HepG2 (cell line): ENCODE data around the gene STK38L. TPM values are rescaled to one million over a fixed set of nuclear protein-coding genes. Genes with fewer than 3 reads are reported as not detected.

Source experiments
- ATAC-seq: fragments of 200-7000 bp; cut with Tn5 transposase; 3 replicates; pipeline ENCODE4 v1.9.1; 2020; ENCODE audit warnings: mild to moderate bottlenecking, moderate library complexity
- BruUV-seq: library from RNA; stranded (reverse); fragments of 400-500 nt; replicated peaks from 2 replicates; lab custom pipeline; 2021; lab: Mats Ljungman, UMichigan
- CTCF ChIA-PET: fragments of 300-600 bp; formaldehyde crosslinking; extraction: SDS; loops from one replicate; lab custom pipeline; 2021; ENCODE audit warnings: low total read pairs, inconsistent platforms, low intra/inter-chr PET ratio; lab: Yijun Ruan, JAX
- POLR2A ChIA-PET: fragments of 350-600 bp; sonication (Branson Sonifier 250); formaldehyde crosslinking; loops from one replicate; lab custom pipeline; 2020; ENCODE audit warnings: antibody characterized with exemption, inconsistent platforms; lab: Yijun Ruan, JAX
- DNase-seq: peaks from one replicate; pipeline ENCODE4 v3.0.0-alpha.2; 2015; ENCODE audit warnings: low spot score
- FAIRE-seq: peaks from 3 replicates; lab custom pipeline; 2011; peaks lifted over from hg19 to GRCh38; lab: Jason Lieb, UNC
- H2AFZ ChIP-seq: one replicate; pipeline ENCODE4 v1.6.1; 2011; ENCODE audit warnings: low read length, inconsistent platforms
- H3K27ac ChIP-seq: fragments of 300-600 bp; 3 replicates; pipeline ENCODE4 v1.8.0; 2011; ENCODE audit warnings: mixed run types, mild to moderate bottlenecking, mixed read lengths, low read length, inconsistent platforms; ENCODE audit not compliant: insufficient read depth; ENCODE audit errors: extremely low read length
- H3K27me3 ChIP-seq, 2 experiments: fragments of 200-600 bp in 1 of 2; 2 replicates in 1 of 2; 3 replicates in 1 of 2; pipeline versions ENCODE4 v1.6.0 to v1.8.0; 2011; ENCODE audit warnings: low read length in 2 of 2, mild to moderate bottlenecking in 2 of 2, moderate library complexity in 2 of 2, inconsistent platforms in 1 of 2; ENCODE audit not compliant: insufficient read depth in 2 of 2, control insufficient read depth in 1 of 2
- H3K36me3 ChIP-seq, 2 experiments: fragments of 200-600 bp in 1 of 2; replicated peaks in 1 of 2; 2 replicates in 1 of 2; 3 replicates in 1 of 2; pipeline versions ENCODE4 v1.5.1 to v1.8.0; 2011; ENCODE audit warnings: low read length in 2 of 2, inconsistent platforms in 1 of 2; ENCODE audit not compliant: insufficient read depth in 2 of 2, control insufficient read depth in 1 of 2
- H3K4me1 ChIP-seq: 2 replicates; pipeline ENCODE4 v1.5.1; 2012; ENCODE audit warnings: low read length, inconsistent platforms; ENCODE audit not compliant: insufficient read depth
- H3K4me2 ChIP-seq: 2 replicates; pipeline ENCODE4 v1.6.0; 2011; ENCODE audit warnings: low read depth, low read length, inconsistent platforms
- H3K4me3 ChIP-seq, 3 experiments: fragments of 200-600 bp in 1 of 3; sonication (generic), shearing (Covaris generic) in 1 of 3; replicated peaks in 1 of 3; 2 replicates each; pipeline ENCODE4 v1.5.1; 2011 to 2016; ENCODE audit warnings: low read length in 3 of 3, inconsistent platforms in 2 of 3, low read depth in 2 of 3, mild to moderate bottlenecking in 2 of 3, control low read depth in 1 of 3, mixed read lengths in 1 of 3; ENCODE audit not compliant: insufficient read depth in 1 of 3
- H3K79me2 ChIP-seq: one replicate; pipeline ENCODE4 v1.6.1; 2011; ENCODE audit warnings: low read length, inconsistent platforms; ENCODE audit not compliant: insufficient read depth
- H3K9ac ChIP-seq: 2 replicates; pipeline ENCODE4 v1.6.0; 2011; ENCODE audit warnings: mild to moderate bottlenecking, low read depth, low read length, inconsistent platforms; ENCODE audit not compliant: insufficient read depth
- H3K9me3 ChIP-seq: 2 replicates; pipeline ENCODE4 v1.5.1; 2012; ENCODE audit warnings: mild to moderate bottlenecking, low read length
- H4K20me1 ChIP-seq: 2 replicates; pipeline ENCODE4 v1.6.0; 2011; ENCODE audit warnings: inconsistent platforms, mild to moderate bottlenecking, low read length, moderate library complexity; ENCODE audit not compliant: insufficient read depth
- CBX2 ChIP-seq, 2 experiments: fragments of 200-600 bp in 1 of 2; sonication (generic); formaldehyde crosslinking in 1 of 2; IDR thresholded peaks; 2 replicates each; pipeline versions ENCODE4 v1.7.0 to v1.8.1; 2018 to 2022; ENCODE audit warnings: low read depth in 2 of 2, low read length in 1 of 2, mild to moderate bottlenecking in 1 of 2, missing genetic modification reagents in 1 of 2
- HNF4A ChIP-seq: sonication (generic); formaldehyde crosslinking; IDR thresholded peaks from 2 replicates; pipeline ENCODE4 v1.4.0; 2020; ENCODE audit warnings: missing genetic modification reagents
- SSRP1 ChIP-seq: IDR thresholded peaks from 2 replicates; pipeline ENCODE4 v1.6.1; 2016; ENCODE audit warnings: control low read depth
- ZMAT3 ChIP-seq: sonication (generic); formaldehyde crosslinking; conservative IDR thresholded peaks from 2 replicates; pipeline ENCODE4 v1.7.0; 2021; ENCODE audit warnings: missing genetic modification reagents
- ZNF329 ChIP-seq: sonication (generic); formaldehyde crosslinking; IDR thresholded peaks from 2 replicates; pipeline ENCODE4 v1.9.0; 2021; ENCODE audit warnings: low read depth, mild to moderate bottlenecking, missing genetic modification reagents
- ZNF337 ChIP-seq: sonication (generic); formaldehyde crosslinking; IDR thresholded peaks from 2 replicates; pipeline ENCODE4 v1.5.1; 2020; ENCODE audit warnings: missing genetic modification reagents, low read depth, mild to moderate bottlenecking, borderline replicate concordance
- ZNF343 ChIP-seq: sonication (generic); formaldehyde crosslinking; IDR thresholded peaks from 2 replicates; pipeline ENCODE4 v1.4.0; 2020; ENCODE audit warnings: mild to moderate bottlenecking, missing genetic modification reagents
- ZNF569 ChIP-seq: sonication (generic); formaldehyde crosslinking; IDR thresholded peaks from 2 replicates; pipeline ENCODE4 v1.5.0; 2020; ENCODE audit warnings: mild to moderate bottlenecking, missing genetic modification reagents, moderate library complexity, borderline replicate concordance
- WGBS: methylation state at CpG from one replicate; pipeline ENCODE4 v1.1.6; 2017; ENCODE audit warnings: low lambda C conversion rate; 5-methylcytosine and 5-hydroxymethylcytosine counted together
- in situ Hi-C: cut with HindIII; loops from 2 replicates; pipeline ENCODE4 v1.10.0; 2017; ENCODE audit warnings: low pct_unique_long_range_greater_than_20kb; ENCODE audit not compliant: extremely low pct_ligation_motif_present
- intact Hi-C: fragments of 100-400 bp; cut with micrococcal nuclease; formaldehyde crosslinking; loops from one replicate; pipeline ENCODE4 v1.10.0; 2022; ENCODE audit not compliant: unreplicated experiment
- polyA plus RNA-seq, 8 experiments: library from polyadenylated mRNA; depleted of rRNA in 3 of 8; stranded (reverse) in 7 of 8; unstranded in 1 of 8; fragments of >200 nt; fragmentation: Illumina TruSeq in 4 of 8; extraction: Trizol in 4 of 8; gene quantifications; 2 replicates each; pipeline versions ENCODE4 v1.2.1 to v1.2.3, GENCODE V29; 2011 to 2016; ENCODE audit warnings: low read depth in 4 of 8, missing spikeins in 1 of 8, mixed read lengths in 1 of 8; ENCODE audit not compliant: insufficient read depth in 1 of 8
- total RNA-seq, 5 experiments: library from RNA; depleted of rRNA; stranded (reverse); fragments of >200 nt; fragmentation: Illumina TruSeq; extraction: Trizol; gene quantifications; 2 replicates each; pipeline ENCODE4 v1.2.3, GENCODE V29; 2016; ENCODE audit warnings: low read depth in 1 of 5
- TF ChIP-seq, protein P1 (sequence below): sonication (generic); formaldehyde crosslinking; IDR thresholded peaks from 2 replicates; pipeline ENCODE4 v1.5.1; 2020; ENCODE audit warnings: mild to moderate bottlenecking, missing genetic modification reagents, borderline replicate concordance

Gene STK38L
- total and polyA plus RNA-seq, 2 of the 13 experiments (the other 11 are each of a cell fraction or from before 2014, with no cell fraction given): 6.1 to 26.4 TPM

DNA sequence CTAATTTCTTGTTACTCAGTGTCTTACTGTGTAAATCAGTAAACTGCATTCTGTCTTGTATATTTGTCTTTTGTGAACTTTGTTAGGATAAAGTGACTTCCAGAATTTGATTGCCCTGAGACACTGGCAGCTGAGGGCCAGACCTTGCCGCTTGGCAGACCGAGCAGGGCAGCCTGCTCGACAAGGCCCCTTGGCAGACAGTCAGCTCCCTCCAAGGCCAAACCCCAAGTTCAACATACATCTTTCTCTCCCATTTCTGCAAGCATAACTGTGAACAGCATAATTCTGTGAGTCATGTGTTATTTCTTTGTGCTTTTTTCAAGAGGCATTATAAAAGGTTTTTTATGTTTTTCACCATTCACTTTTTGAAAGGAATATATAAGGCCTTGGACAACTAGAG lies 49.4 kb downstream of the STK38L start:
- Histone ChIP-seq H3K4me1 (peaks cover 26% of the 10 kb centered on the region), H3K27me3 (no peaks in the 10 kb centered on the region), H3K79me2 (no peaks in the 10 kb centered on the region), H3K9me3 (no peaks in the 10 kb centered on the region), H3K36me3 (no peaks in the 10 kb centered on the region), H3K4me3 (no peak overlapping the region), H4K20me1 (no peaks in the 10 kb centered on the region; the same call in 1 of the 2 replicates), H2AFZ (no peak overlapping the region), H3K9ac (no peak overlapping the region), H3K4me2 (no peak overlapping the region), H3K27ac (no peak overlapping the region)
- FAIRE-seq (no peak), ATAC-seq (no peak), DNase-seq (no peak)
- CTCF ChIA-PET: no interaction called here
- whole genome bisulfite sequencing: 89% methylated on average over 1 of the region's 3 CpGs
- POLR2A ChIA-PET: no interaction called here
- no TSS peak for BruUV-seq
- in situ Hi-C loops: no loop called here
- TF ChIP-seq ZNF343 (CRISPR knock-in tag) (no peak), ZNF569 (CRISPR knock-in tag) (no peak), CBX2 (IDR thresholded peaks at IDR 0.05; ENCODE audit: low read depth, low read length) (no peak), CBX2 (CRISPR knock-in tag; IDR thresholded peaks at IDR 0.05; ENCODE audit: low read depth) (no peak)
- intact Hi-C loops: loop anchor here (5.0 kb wide), 1 partner anchor 51 kb away; the partner anchor contains the start of gene STK38L

DNA sequence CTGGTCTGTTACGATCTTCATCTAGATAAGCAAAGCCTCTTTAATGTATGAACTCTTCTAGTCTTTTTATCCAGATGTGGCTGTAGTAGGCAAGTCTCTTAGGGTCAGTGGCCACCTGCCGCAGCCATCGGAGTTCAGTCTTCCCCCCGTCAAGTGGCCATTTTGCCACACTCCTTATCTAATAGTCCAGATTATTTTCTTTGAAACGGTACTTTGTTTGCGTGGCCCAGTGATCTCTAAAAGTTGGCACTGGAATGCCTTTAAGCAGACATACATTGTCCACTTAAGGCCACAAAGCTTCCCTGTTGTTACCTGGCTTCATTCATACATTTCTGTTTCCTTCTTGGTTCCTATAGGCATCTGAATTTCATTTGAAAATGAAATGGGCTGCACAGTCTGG lies 52.6 kb downstream of the STK38L start:
- no peak overlapping the region for H3K27ac ChIP-seq
- H3K9ac ChIP-seq: no peak overlapping the region
- intact Hi-C loops (no loop called here), in situ Hi-C loops (no loop called here)
- no peak overlapping the region for H3K4me3 ChIP-seq
- H3K79me2 ChIP-seq: no peaks in the 10 kb centered on the region
- WGBS: 80% methylated on average over 6 of the region's 6 CpGs
- no peak for ATAC-seq
- no peak overlapping the region for H3K4me2 ChIP-seq
- no TSS peak for BruUV-seq
- FAIRE-seq: no peak
- POLR2A ChIA-PET: no interaction called here
- no peaks in the 10 kb centered on the region for H3K36me3 ChIP-seq
- no peaks in the 10 kb centered on the region for H3K27me3 ChIP-seq
- no peaks in the 10 kb centered on the region for H3K9me3 ChIP-seq
- CTCF ChIA-PET: no interaction called here
- no peak overlapping the region for H2AFZ ChIP-seq
- H3K4me1 ChIP-seq: peaks cover 19% of the 10 kb centered on the region
- no peaks in the 10 kb centered on the region; the same call in 1 of the 2 replicates for H4K20me1 ChIP-seq
- DNase-seq: no peak
- TF ChIP-seq HNF4A (CRISPR knock-in tag) (no peak), ZMAT3 (CRISPR knock-in tag) (no peak), SSRP1 (no peak), ZNF329 (no peak), ZNF337 (no peak)
- TF ChIP-seq, protein P1, sequence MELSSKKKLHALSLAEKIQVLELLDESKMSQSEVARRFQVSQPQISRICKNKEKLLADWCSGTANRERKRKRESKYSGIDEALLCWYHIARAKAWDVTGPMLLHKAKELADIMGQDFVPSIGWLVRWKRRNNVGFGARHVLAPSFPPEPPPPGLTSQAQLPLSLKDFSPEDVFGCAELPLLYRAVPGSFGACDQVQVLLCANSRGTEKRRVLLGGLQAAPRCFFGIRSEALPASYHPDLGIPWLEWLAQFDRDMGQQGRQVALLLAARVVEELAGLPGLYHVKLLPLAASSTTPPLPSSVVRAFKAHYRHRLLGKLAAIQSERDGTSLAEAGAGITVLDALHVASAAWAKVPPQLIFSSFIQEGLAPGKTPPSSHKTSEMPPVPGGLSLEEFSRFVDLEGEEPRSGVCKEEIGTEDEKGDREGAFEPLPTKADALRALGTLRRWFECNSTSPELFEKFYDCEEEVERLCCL: no peak
